Endothelial cell of umbilical vein (primary cell): Measurements from ENCODE around the gene GEMIN5. TPM values are rescaled to one million over a fixed set of nuclear protein-coding genes. Genes with fewer than 3 reads are reported as not detected.

Experiments
- BruUV-seq: library from RNA; stranded (reverse); fragments of 400-500 nt; replicated peaks from 2 replicates; lab custom pipeline; 2021; lab: Mats Ljungman, UMichigan
- CTCF ChIA-PET: fragments of 300-600, 350-600 bp; sonication (Branson Sonifier 250); formaldehyde crosslinking; loops from one replicate; lab custom pipeline; 2021; ENCODE audit warnings: antibody characterized with exemption, inconsistent platforms; lab: Charles Lee
- POLR2A ChIA-PET: fragments of 300-600, 350-600 bp; sonication (Branson Sonifier 250); formaldehyde crosslinking; loops from one replicate; lab custom pipeline; 2021; ENCODE audit warnings: antibody characterized with exemption, inconsistent platforms; lab: Charles Lee
- DNase-seq: peaks from one replicate; pipeline ENCODE4 v3.0.0-alpha.2; 2011; ENCODE audit warnings: low read depth, low spot score
- FAIRE-seq: peaks from 2 replicates; lab custom pipeline; 2011; peaks lifted over from hg19 to GRCh38; lab: Jason Lieb, UNC
- H2AFZ ChIP-seq: 2 replicates; pipeline ENCODE4 v1.6.0; 2012; ENCODE audit warnings: low read depth, low read length, control low read depth, inconsistent platforms
- H3K27ac ChIP-seq: 2 replicates; pipeline ENCODE4 v1.5.1; 2011; ENCODE audit warnings: low read depth, mild to moderate bottlenecking, control low read depth, low read length, moderate library complexity; ENCODE audit not compliant: insufficient read depth
- H3K27me3 ChIP-seq, 2 experiments: 2 replicates each; pipeline versions ENCODE4 v1.6.0 to v1.6.1; 2011; ENCODE audit warnings: low read length in 2 of 2, mixed read lengths in 1 of 2; ENCODE audit not compliant: control insufficient read depth in 2 of 2, insufficient read depth in 2 of 2
- H3K36me3 ChIP-seq, 2 experiments: 2 replicates in 1 of 2; 3 replicates in 1 of 2; pipeline ENCODE4 v1.5.1; 2011; ENCODE audit warnings: low read length in 2 of 2, mild to moderate bottlenecking in 1 of 2, moderate library complexity in 1 of 2; ENCODE audit not compliant: control insufficient read depth in 2 of 2, insufficient read depth in 2 of 2; ENCODE audit errors: extremely low read depth in 1 of 2
- H3K4me1 ChIP-seq: 3 replicates; pipeline ENCODE4 v1.5.1; 2011; ENCODE audit warnings: mild to moderate bottlenecking, low read length; ENCODE audit not compliant: control insufficient read depth, insufficient read depth; ENCODE audit errors: extremely low read depth
- H3K4me2 ChIP-seq: 2 replicates; pipeline ENCODE4 v1.6.1; 2011; ENCODE audit warnings: low read length, control low read depth, mixed read lengths; ENCODE audit not compliant: insufficient read depth
- H3K4me3 ChIP-seq, 3 experiments: fragments of 200-600 bp in 1 of 3; sonication (generic), shearing (Covaris generic) in 1 of 3; replicated peaks in 1 of 3; 2 replicates each; pipeline ENCODE4 v1.5.1; 2011 to 2016; ENCODE audit warnings: control low read depth in 3 of 3, low read length in 3 of 3, mild to moderate bottlenecking in 2 of 3, inconsistent platforms in 1 of 3, low read depth in 1 of 3, moderate library complexity in 1 of 3; ENCODE audit not compliant: insufficient read depth in 1 of 3
- H3K79me2 ChIP-seq: 2 replicates; pipeline ENCODE4 v1.6.0; 2012; ENCODE audit warnings: low read length, inconsistent platforms; ENCODE audit not compliant: control insufficient read depth, insufficient read depth
- H3K9ac ChIP-seq: replicated peaks from 2 replicates; pipeline ENCODE3; 2011; ENCODE audit warnings: low read length, control low read depth; ENCODE audit not compliant: insufficient read depth; ENCODE audit errors: extremely low read depth
- H3K9me1 ChIP-seq: replicated peaks from 3 replicates; pipeline ENCODE4 v1.6.0; 2011; ENCODE audit warnings: mild to moderate bottlenecking, low read length; ENCODE audit not compliant: control insufficient read depth, insufficient read depth; ENCODE audit errors: extremely low read depth
- H3K9me3 ChIP-seq: replicated peaks from 2 replicates; pipeline ENCODE4 v1.5.1; 2012; ENCODE audit warnings: low read length, inconsistent platforms; ENCODE audit not compliant: control insufficient read depth, insufficient read depth
- H4K20me1 ChIP-seq: replicated peaks from 2 replicates; pipeline ENCODE3; 2011; ENCODE audit warnings: mild to moderate bottlenecking, low read length; ENCODE audit not compliant: control insufficient read depth, insufficient read depth; ENCODE audit errors: extremely low read depth
- CTCF ChIP-seq, 2 donors: IDR thresholded peaks; 1 replicate in 1 of 2; 2 replicates in 1 of 2; pipeline ENCODE4 v1.5.1; 2011; ENCODE audit warnings: low read length in 2 of 2, mild to moderate bottlenecking in 2 of 2, moderate library complexity in 2 of 2, control low read depth in 1 of 2, inconsistent platforms in 1 of 2, low read depth in 1 of 2; ENCODE audit not compliant: insufficient read depth in 1 of 2; ENCODE audit errors: extremely low read depth in 1 of 2
- EZH2 ChIP-seq: IDR thresholded peaks from 2 replicates; pipeline ENCODE4 v1.6.1; 2012; ENCODE audit warnings: borderline replicate concordance, low read depth, mild to moderate bottlenecking, moderate library complexity, low read length, inconsistent platforms; ENCODE audit not compliant: severe bottlenecking
- FOS ChIP-seq: IDR thresholded peaks from 2 replicates; pipeline ENCODE4 v1.6.1; 2011; ENCODE audit warnings: mild to moderate bottlenecking, low read length, moderate library complexity, borderline replicate concordance; ENCODE audit not compliant: insufficient read depth
- GATA2 ChIP-seq: IDR thresholded peaks from 2 replicates; pipeline ENCODE4 v1.7.0; 2011; ENCODE audit warnings: low read depth, mild to moderate bottlenecking, moderate library complexity, mixed read lengths, low read length; ENCODE audit not compliant: insufficient read length, insufficient read depth
- JUN ChIP-seq: IDR thresholded peaks from 2 replicates; pipeline ENCODE4 v1.6.1; 2011; ENCODE audit warnings: borderline replicate concordance, low read depth; ENCODE audit not compliant: insufficient read length, insufficient read depth
- MYC ChIP-seq: IDR thresholded peaks from one replicate; pipeline ENCODE4 v1.6.1; 2011; ENCODE audit warnings: mild to moderate bottlenecking, low read depth, low read length
- POLR2A ChIP-seq: IDR thresholded peaks from 2 replicates; pipeline ENCODE4 v1.6.1; 2012; ENCODE audit warnings: low read depth, mild to moderate bottlenecking, control low read depth, low read length
- POLR2AphosphoS5 ChIP-seq: IDR thresholded peaks from 2 replicates; pipeline ENCODE4 v1.6.1; 2012; ENCODE audit warnings: low read depth, mild to moderate bottlenecking, control low read depth, low read length, moderate library complexity; ENCODE audit not compliant: insufficient read depth
- dilution Hi-C: fragments of 300-500 bp; cut with MboI; formaldehyde crosslinking; loops from one replicate; pipeline ENCODE4 v1.15.0; 2019; ENCODE audit warnings: low sequenced_read_pairs; ENCODE audit not compliant: extremely low pct_ligation_motif_present
- intact Hi-C: fragments of 100-400 bp; cut with micrococcal nuclease; formaldehyde crosslinking; loops from one replicate; pipeline ENCODE4 v1.10.0; 2022
- polyA plus RNA-seq, 4 experiments: library from polyadenylated mRNA; depleted of rRNA in 3 of 4; stranded (reverse) in 3 of 4; unstranded in 1 of 4; fragments of >200 nt; gene quantifications; 2 replicates each; pipeline versions ENCODE4 v1.2.1 to v1.2.3, GENCODE V29; 2011 to 2012; ENCODE audit warnings: missing spikeins in 1 of 4
- total RNA-seq: library from RNA; stranded (reverse); gene quantifications from 2 replicates; pipeline ENCODE4 v1.2.3, GENCODE V29; 2021
- TF ChIP-seq, protein P1 (sequence below): IDR thresholded peaks from 2 replicates; pipeline ENCODE4 v1.6.1; 2011; ENCODE audit not compliant: insufficient read depth, insufficient read length

The GEMIN5 gene
- total and polyA plus RNA-seq, 2 donors (not counting 3 experiments of a cell fraction or from before 2014, with no cell fraction given): 7.2 to 23.1 TPM

DNA sequence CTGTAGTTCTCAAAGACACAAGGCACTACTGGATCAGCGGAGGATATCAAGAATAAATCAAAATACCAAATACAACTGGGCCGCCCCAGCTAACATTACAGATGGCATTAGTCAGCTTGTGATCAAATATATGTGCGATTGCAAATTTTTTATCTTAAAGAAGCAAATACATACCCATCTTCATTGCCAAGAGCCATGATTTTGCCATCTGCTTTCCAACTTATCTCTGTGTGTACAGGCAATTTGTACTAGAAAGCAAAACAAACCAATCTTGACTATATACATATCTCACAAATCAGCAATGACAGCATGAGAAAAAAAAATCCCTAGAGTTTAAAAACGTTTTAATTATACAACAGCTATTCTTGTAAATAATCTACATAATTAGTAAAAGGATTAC, 20.3 kb downstream of the GEMIN5 start:
- dilution Hi-C loops (no loop called here), intact Hi-C loops (no loop called here)
- Histone ChIP-seq H3K9me1 (no peaks in the 10 kb centered on the region), H3K27ac (no peak overlapping the region), H3K79me2 (no peaks in the 10 kb centered on the region), H4K20me1 (no peaks in the 10 kb centered on the region), H3K4me3 (no peak overlapping the region), H3K4me1 (no peaks in the 10 kb centered on the region), H3K36me3 (peaks cover under 1 to 12% of the 10 kb centered on the region in 2 experiments), H3K4me2 (no peak overlapping the region), H3K9me3 (no peaks in the 10 kb centered on the region), H3K9ac (no peak overlapping the region), H3K27me3 (no peaks in the 10 kb centered on the region), H2AFZ (no peak overlapping the region)
- ChIA-PET CTCF (interaction anchor here (1.1 to 2.5 kb wide), 4 partner anchors 10 to 267 kb away, joined by 3 to 9 read pairs (median 4); no protein-coding TSS in a partner anchor), POLR2A (no interaction called here)
- FAIRE-seq: no peak
- DNase-seq: no peak
- no TSS peak for BruUV-seq
- TF ChIP-seq MYC (no peak), POLR2A (no peak), GATA2 (no peak), CTCF (IDR thresholded peaks at IDR 0.05; ENCODE audit: extremely low read depth in 1 of 2, insufficient read depth in 1 of 2, low read depth in 1 of 2, low read length in 2 of 2) (no peak), FOS (no peak), POLR2AphosphoS5 (no peak), JUN (no peak), EZH2 (no peak)
- TF ChIP-seq, protein P1, sequence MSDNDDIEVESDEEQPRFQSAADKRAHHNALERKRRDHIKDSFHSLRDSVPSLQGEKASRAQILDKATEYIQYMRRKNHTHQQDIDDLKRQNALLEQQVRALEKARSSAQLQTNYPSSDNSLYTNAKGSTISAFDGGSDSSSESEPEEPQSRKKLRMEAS: no peak
